Vagina (tissue), 2 donors: Measurements from ENCODE around the gene ANKIB1. TPM values are rescaled to one million over a fixed set of nuclear protein-coding genes. Genes with fewer than 3 reads are reported as not detected.

Experiments
- DNase-seq, 2 donors: peaks; one replicate each; pipeline ENCODE4 v3.0.0-alpha.2; 2017; ENCODE audit errors: extremely low spot score in 2 of 2
- H3K27ac ChIP-seq: fragments of 200-600 bp; sonication (generic); one replicate; pipeline ENCODE4 v1.5.1; 2019
- H3K27me3 ChIP-seq: fragments of 200-600 bp; sonication (generic); one replicate; pipeline ENCODE4 v1.5.1; 2019
- H3K36me3 ChIP-seq, 2 donors: fragments of 200-600 bp; sonication (generic); one replicate each; pipeline ENCODE4 v1.5.1; 2017 to 2019
- H3K4me1 ChIP-seq: fragments of 200-600 bp; sonication (generic); one replicate; pipeline ENCODE4 v1.5.1; 2019
- H3K4me3 ChIP-seq, 2 donors: fragments of 200-600 bp; sonication (generic); 1 replicate in 1 of 2; 2 replicates in 1 of 2; pipeline ENCODE4 v1.5.1; 2016 to 2019
- H3K9me3 ChIP-seq: fragments of 200-600 bp; sonication (generic); one replicate; pipeline ENCODE4 v1.5.1; 2019
- CTCF ChIP-seq, 3 experiments: fragments of 450-650 bp in 2 of 3; fragments of 200-600 bp in 1 of 3; sonication (generic) in 1 of 3; IDR thresholded peaks; one replicate each; pipeline ENCODE4 v1.5.1; 2017 to 2019; ENCODE audit warnings: antibody characterized with exemption in 3 of 3, mild to moderate bottlenecking in 2 of 3, moderate library complexity in 2 of 3
- POLR2A ChIP-seq, 2 donors: fragments of 450-650 bp; IDR thresholded peaks; one replicate each; pipeline ENCODE4 v1.6.1; 2017; ENCODE audit warnings: antibody characterized with exemption in 2 of 2, mild to moderate bottlenecking in 2 of 2, moderate library complexity in 2 of 2
- POLR2AphosphoS5 ChIP-seq, 2 donors: sonication (generic); formaldehyde crosslinking; IDR thresholded peaks; one replicate each; pipeline ENCODE4 v1.9.0; 2017; ENCODE audit warnings: antibody characterized with exemption in 2 of 2, mild to moderate bottlenecking in 2 of 2, low read depth in 1 of 2; ENCODE audit not compliant: insufficient read depth in 1 of 2
- intact Hi-C: fragments of 100-400 bp; cut with DNase I; formaldehyde crosslinking; loops from one replicate; pipeline ENCODE4 v1.15.1; 2023
- total RNA-seq: library from RNA; depleted of rRNA; stranded (reverse); fragments of >200 nt; gene quantifications from one replicate; pipeline ENCODE4 v1.2.3, GENCODE V29; 2016

Gene ANKIB1
- total RNA-seq, 1 donor from 2014 or later = 27.7 TPM

- Histone ChIP-seq H3K36me3 (no peaks in the 10 kb centered on the region), H3K27ac (no peak overlapping the region), H3K27me3 (no peaks in the 10 kb centered on the region), H3K4me1 (no peaks in the 10 kb centered on the region), H3K4me3 (no peak overlapping the region), H3K9me3 (no peaks in the 10 kb centered on the region)
- intact Hi-C loops = no loop called here
- no peak for TF ChIP-seq CTCF (IDR thresholded peaks at IDR 0.05)
- no peak for TF ChIP-seq POLR2A (IDR thresholded peaks at IDR 0.05)
- TF ChIP-seq POLR2AphosphoS5 (IDR thresholded peaks at IDR 0.05; ENCODE audit: insufficient read depth in 1 of 2, low read depth in 1 of 2) = no peak
- no peak for DNase-seq
Observed at GRCh38 chr7:92260248-92260781, 14.5 kb downstream of the ANKIB1 start.

- Histone ChIP-seq H3K27me3 (no peaks in the 10 kb centered on the region), H3K27ac (no peak overlapping the region), H3K4me3 (no peak overlapping the region), H3K36me3 (no peaks in the 10 kb centered on the region), H3K9me3 (no peaks in the 10 kb centered on the region), H3K4me1 (no peaks in the 10 kb centered on the region)
- DNase-seq = no peak
- TF ChIP-seq POLR2AphosphoS5 (IDR thresholded peaks at IDR 0.05; ENCODE audit: insufficient read depth in 1 of 2, low read depth in 1 of 2) = no peak
- no peak for TF ChIP-seq CTCF (IDR thresholded peaks at IDR 0.05)
- no peak for TF ChIP-seq POLR2A (IDR thresholded peaks at IDR 0.05)
- intact Hi-C loops = no loop called here
Observed at GRCh38 chr7:92266415-92267241, 20.9 kb downstream of the ANKIB1 start.

GRCh38 chr7:92268921-92269320 is 23.1 kb downstream of the ANKIB1 start:
- DNase-seq = no peak
- no peaks in the 10 kb centered on the region for H3K36me3 ChIP-seq
- no peak for TF ChIP-seq POLR2A (IDR thresholded peaks at IDR 0.05)
- no peak for TF ChIP-seq CTCF (IDR thresholded peaks at IDR 0.05)
- TF ChIP-seq POLR2AphosphoS5 (IDR thresholded peaks at IDR 0.05; ENCODE audit: insufficient read depth in 1 of 2, low read depth in 1 of 2) = no peak
- H3K9me3 ChIP-seq = no peaks in the 10 kb centered on the region
- intact Hi-C loops = no loop called here
- no peaks in the 10 kb centered on the region for H3K27me3 ChIP-seq
- no peak overlapping the region for H3K4me3 ChIP-seq
- H3K27ac ChIP-seq = no peak overlapping the region
- H3K4me1 ChIP-seq = no peaks in the 10 kb centered on the region

DNA sequence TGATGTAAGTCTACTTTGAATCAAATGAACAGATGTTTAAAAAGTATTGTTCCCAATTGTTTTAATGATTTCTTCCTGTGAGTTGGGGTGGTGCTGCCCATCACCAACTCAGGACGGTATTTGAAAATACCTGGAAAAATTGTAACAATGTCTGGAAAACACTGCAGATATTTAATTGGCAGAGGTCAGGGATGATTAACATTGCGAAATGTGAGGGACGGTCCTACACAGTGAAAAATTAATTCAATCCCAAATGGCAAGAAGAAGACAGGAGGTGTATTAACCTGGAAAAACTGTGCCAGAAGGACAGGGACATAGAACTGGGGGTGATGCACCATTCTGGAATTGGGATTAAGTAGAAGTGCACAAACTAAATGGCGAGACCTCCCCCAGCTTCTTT is 29.6 kb downstream of the ANKIB1 start:
- Histone ChIP-seq H3K36me3 (no peaks in the 10 kb centered on the region), H3K27ac (no peak overlapping the region), H3K4me1 (peaks cover 19% of the 10 kb centered on the region), H3K27me3 (no peaks in the 10 kb centered on the region), H3K9me3 (no peaks in the 10 kb centered on the region), H3K4me3 (no peak overlapping the region)
- no peak for DNase-seq
- TF ChIP-seq POLR2AphosphoS5 (IDR thresholded peaks at IDR 0.05; ENCODE audit: insufficient read depth in 1 of 2, low read depth in 1 of 2) (no peak), POLR2A (IDR thresholded peaks at IDR 0.05) (no peak), CTCF (IDR thresholded peaks at IDR 0.05) (no peak)
- intact Hi-C loops = no loop called here

GRCh38 chr7:92276460-92276864 is 30.7 kb downstream of the ANKIB1 start:
- TF ChIP-seq POLR2AphosphoS5 (IDR thresholded peaks at IDR 0.05; ENCODE audit: insufficient read depth in 1 of 2, low read depth in 1 of 2) (no peak), POLR2A (IDR thresholded peaks at IDR 0.05) (no peak)
- Histone ChIP-seq H3K36me3 (no peaks in the 10 kb centered on the region), H3K4me1 (peaks cover 19% of the 10 kb centered on the region), H3K27ac (no peak overlapping the region), H3K27me3 (no peaks in the 10 kb centered on the region), H3K4me3 (no peak overlapping the region), H3K9me3 (no peaks in the 10 kb centered on the region)
- intact Hi-C loops = no loop called here
- no peak for DNase-seq
